GM18519 (cell line): Measurements from ENCODE around the gene MRPL57.
"Not testable (repeated sequence)": the region's sequence is repeated elsewhere in the genome, so short reads cannot be mapped to it uniquely, and the experiment has no call there.

Experiments
- ATAC-seq: cut with Tn5 transposase; IDR thresholded peaks from one replicate; pipeline ENCODE4 v1.9.1; 2021; ENCODE audit warnings: mild to moderate bottlenecking, moderate library complexity; ENCODE audit not compliant: unreplicated experiment, low FRiP score

The MRPL57 gene

DNA sequence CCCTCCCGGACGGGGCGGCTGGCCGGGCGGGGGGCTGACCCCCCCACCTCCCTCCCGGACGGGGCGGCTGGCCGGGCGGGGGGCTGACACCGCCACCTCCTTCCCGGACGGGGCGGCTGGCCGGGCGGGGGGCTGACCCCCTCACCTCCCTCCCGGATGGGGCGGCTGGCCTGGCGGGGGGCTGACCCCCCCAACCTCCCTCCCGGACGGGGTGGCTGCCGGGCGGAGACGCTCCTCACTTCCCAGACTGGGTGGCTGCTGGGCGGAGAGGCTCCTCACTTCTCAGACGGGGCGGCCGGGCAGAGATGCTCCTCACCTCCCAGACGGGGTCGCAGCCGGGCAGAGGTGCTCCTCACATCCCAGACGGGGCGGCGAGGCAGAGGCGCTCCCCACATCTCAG, 10.0 kb downstream of the MRPL57 start:
- ATAC-seq = not testable (repeated sequence)

DNA sequence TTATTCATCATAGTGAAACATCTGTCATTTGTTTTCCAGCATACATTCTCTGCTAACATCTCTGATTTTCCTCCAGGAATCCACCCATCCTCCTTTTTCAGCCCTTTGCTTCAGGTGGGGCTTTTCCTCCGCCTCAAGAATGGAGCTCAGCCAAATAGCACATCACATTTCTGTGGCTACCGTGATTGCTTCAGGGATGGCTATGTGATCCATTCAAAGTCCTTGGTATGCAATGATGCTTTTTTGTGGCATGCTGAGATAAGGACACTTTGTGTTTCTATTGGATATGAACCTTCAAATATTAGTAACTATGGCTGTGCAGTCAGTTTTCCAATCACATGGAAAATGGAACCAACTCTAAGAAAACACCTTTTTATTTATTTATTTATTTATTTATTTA, 18.3 kb downstream of the MRPL57 start:
- not testable (repeated sequence) for ATAC-seq

- not testable (repeated sequence) for ATAC-seq
These were observed 21.3 kb downstream of the MRPL57 start for GRCh38 chr13:21197606-21198225.

GRCh38 chr13:21198391-21198790, 21.9 kb downstream of the MRPL57 start:
- ATAC-seq = not testable (repeated sequence)

- not testable (repeated sequence) for ATAC-seq
These were observed 25.2 kb downstream of the MRPL57 start for GRCh38 chr13:21201456-21202190.

DNA sequence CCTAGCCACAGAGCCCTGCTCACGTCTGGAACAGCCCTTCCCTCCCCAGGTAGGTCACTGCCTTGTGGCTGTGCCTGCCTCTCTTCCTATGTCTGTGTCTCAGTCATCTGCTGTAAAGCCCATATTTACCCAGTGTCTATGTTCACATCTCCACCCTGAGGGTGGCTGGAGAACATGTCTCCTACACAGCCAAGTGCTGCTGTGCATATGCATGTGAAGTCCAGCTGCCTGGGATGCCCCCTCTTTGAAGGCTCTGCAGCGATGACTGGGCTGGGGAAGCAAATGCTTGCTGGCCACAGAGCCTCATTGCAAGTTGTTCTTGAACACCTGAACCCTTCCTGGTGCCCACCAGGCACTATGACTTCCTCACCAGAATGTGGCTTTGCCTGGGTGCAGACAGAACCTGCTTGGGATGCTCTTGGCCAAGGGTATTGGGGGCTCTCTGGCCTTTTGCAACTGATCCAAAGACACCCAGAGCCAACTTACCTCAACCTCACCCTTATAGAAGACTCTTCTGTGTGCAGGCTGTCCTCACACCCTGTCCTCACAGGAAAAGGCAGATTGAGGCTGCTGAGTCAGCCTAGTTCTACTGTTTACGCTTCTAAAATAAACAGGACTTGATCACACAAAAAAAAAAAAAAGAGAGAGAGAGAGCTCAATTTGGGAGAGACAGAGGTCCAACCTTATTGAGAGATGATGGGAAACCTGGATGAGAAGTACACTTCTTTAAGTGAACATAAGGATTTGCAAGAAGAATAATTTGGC, 26.5 kb downstream of the MRPL57 start:
- no peak for ATAC-seq

DNA sequence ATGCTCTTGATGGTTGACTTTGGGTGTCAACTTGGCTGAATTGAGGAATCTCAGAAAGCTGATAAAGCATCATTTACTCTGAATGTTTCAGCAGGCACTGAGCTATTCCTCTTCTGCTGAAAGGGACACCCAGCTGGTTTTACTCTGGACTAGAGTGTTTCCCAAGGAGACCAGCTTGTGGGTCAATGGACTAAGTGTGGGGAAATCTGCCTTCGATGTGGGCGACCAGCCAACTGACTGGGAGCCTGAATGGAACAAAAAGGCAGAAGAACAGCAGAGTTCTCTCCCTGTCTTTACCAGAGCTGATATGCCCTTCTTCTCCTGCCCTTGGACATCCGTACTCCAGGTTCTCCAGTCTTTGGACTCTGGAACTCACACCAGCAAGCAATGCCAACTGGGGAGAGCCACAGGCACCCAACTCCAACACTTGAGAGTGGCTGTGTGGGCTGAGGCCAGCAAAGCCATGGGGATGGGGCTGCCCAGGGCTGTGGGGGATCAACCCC, 32.2 kb downstream of the MRPL57 start:
- ATAC-seq = no peak

GRCh38 chr13:21212138-21212775, 35.8 kb downstream of the MRPL57 start:
- ATAC-seq = no peak

GRCh38 chr13:21215419-21215818, 39.0 kb downstream of the MRPL57 start:
- not testable (repeated sequence) for ATAC-seq

- no peak for ATAC-seq
These were observed 39.9 kb downstream of the MRPL57 start for GRCh38 chr13:21216332-21216731.

DNA sequence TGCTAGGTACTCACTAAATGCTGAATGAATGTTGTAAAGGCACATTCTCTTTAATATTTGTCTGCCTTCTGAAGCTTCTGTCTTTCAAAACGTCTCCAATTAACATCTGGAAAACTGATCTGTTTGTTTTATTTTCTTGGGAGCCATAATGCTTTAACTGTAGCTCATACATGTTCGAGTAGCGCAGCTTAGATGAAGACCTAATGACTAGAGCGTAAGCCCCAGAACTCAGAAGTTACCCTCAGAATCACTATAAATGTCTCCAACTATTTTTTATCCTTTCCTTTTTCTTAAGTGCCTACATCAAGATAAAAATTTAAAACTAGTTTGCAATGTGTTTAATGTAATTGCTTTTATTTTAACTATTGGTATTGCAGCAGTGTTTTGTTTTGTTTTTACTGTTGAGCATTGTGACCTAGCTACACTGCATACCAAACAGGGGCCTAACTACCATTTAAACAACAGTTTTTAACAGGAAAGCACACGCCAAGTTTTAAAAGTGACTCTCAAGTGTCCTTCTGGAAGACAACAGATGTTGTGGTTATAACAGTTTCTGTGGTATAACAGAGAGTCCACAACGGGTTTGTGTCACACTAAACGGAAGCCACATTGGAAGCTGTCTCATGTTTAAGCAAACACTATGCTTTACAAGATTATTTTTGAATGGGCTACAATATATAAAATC, 42.0 kb downstream of the MRPL57 start:
- peak; percentile 93 for ATAC-seq

- no peak for ATAC-seq
These were observed 42.6 kb downstream of the MRPL57 start for GRCh38 chr13:21219036-21219381.

- not testable (repeated sequence) for ATAC-seq
These were observed 43.3 kb downstream of the MRPL57 start for GRCh38 chr13:21219716-21220115.

DNA sequence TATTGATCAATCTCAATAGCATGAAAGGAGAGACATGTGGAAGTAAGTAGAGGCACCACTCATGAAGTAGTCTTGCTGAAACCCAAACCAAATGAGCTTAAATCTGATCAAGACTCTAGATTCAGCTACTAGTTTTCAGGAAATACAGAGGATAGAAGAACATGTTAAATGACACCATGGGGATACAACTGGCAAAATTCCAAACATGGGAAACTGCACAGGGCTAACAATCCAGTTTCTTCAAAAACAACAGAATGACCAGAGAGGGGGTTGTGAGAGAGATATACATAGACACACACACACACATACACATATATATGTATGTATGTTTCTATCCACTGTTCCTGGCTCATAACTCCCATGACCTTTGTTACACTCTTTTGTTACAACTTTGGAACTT, 44.8 kb downstream of the MRPL57 start:
- no peak for ATAC-seq

- no peak for ATAC-seq
These were observed 48.6 kb downstream of the MRPL57 start for GRCh38 chr13:21225082-21225481.

GRCh38 chr13:21225841-21226581, 49.6 kb downstream of the MRPL57 start:
- ATAC-seq = no peak

- no peak for ATAC-seq
These were observed 51.5 kb downstream of the MRPL57 start for GRCh38 chr13:21227917-21228316.
